Muscle layer of colon (tissue), 2 donors: ENCODE measurements around the gene IFT74.
A peak's percentile ranks its signal among the peaks of the same experiment; 100 is the strongest.

Experiments used
- H3K27ac ChIP-seq: one replicate; pipeline ENCODE4 v1.7.0; 2013; ENCODE audit warnings: low read depth, mild to moderate bottlenecking, low read length, moderate library complexity
- H3K27me3 ChIP-seq, 2 donors: one replicate each; pipeline ENCODE4 v1.7.0; 2013; ENCODE audit warnings: low read length in 2 of 2, mild to moderate bottlenecking in 2 of 2; ENCODE audit not compliant: insufficient read depth in 2 of 2, control insufficient read depth in 1 of 2
- H3K36me3 ChIP-seq: one replicate; pipeline ENCODE4 v1.7.0; 2013; ENCODE audit warnings: mild to moderate bottlenecking, low read length; ENCODE audit not compliant: insufficient read depth
- H3K4me1 ChIP-seq: one replicate; pipeline ENCODE4 v1.7.0; 2013; ENCODE audit warnings: mild to moderate bottlenecking, low read length; ENCODE audit not compliant: insufficient read depth
- H3K4me3 ChIP-seq, 2 donors: one replicate each; pipeline ENCODE4 v1.7.0; 2013; ENCODE audit warnings: low read length in 2 of 2, low read depth in 1 of 2, mild to moderate bottlenecking in 1 of 2, moderate library complexity in 1 of 2
- H3K9ac ChIP-seq: one replicate; pipeline ENCODE4 v1.7.0; 2013; ENCODE audit warnings: low read length
- H3K9me3 ChIP-seq: one replicate; pipeline ENCODE4 v1.7.0; 2013; ENCODE audit warnings: mild to moderate bottlenecking, low read length
- donor health status: abdominal sarcoma.
- donor health status: Adenocarcinoma of cecum.

Gene IFT74

GRCh38 chr9:27042476-27042875 is 86.3 kb downstream of the IFT74 start:
- Histone ChIP-seq H3K9ac (no peak overlapping the region), H3K27me3 (no peaks in the 10 kb centered on the region), H3K36me3 (no peaks in the 10 kb centered on the region), H3K27ac (no peak overlapping the region), H3K9me3 (no peaks in the 10 kb centered on the region), H3K4me1 (no peaks in the 10 kb centered on the region), H3K4me3 (no peak overlapping the region)

- Histone ChIP-seq H3K27me3 (no peaks in the 10 kb centered on the region), H3K4me1 (no peaks in the 10 kb centered on the region), H3K9ac (no peak overlapping the region), H3K4me3 (no peak overlapping the region), H3K36me3 (no peaks in the 10 kb centered on the region), H3K9me3 (no peaks in the 10 kb centered on the region), H3K27ac (no peak overlapping the region)
Observed at GRCh38 chr9:27043176-27043575, 87.0 kb downstream of the IFT74 start.

GRCh38 chr9:27047136-27047535 is 90.9 kb downstream of the IFT74 start:
- no peak overlapping the region for H3K27ac ChIP-seq
- no peaks in the 10 kb centered on the region for H3K36me3 ChIP-seq
- peaks cover 5% of the 10 kb centered on the region for H3K4me1 ChIP-seq
- H3K27me3 ChIP-seq: no peaks in the 10 kb centered on the region
- no peak overlapping the region for H3K9ac ChIP-seq
- no peaks in the 10 kb centered on the region for H3K9me3 ChIP-seq
- H3K4me3 ChIP-seq: no peak overlapping the region

- Histone ChIP-seq H3K9me3 (no peaks in the 10 kb centered on the region), H3K27me3 (no peaks in the 10 kb centered on the region), H3K27ac (no peak overlapping the region), H3K4me1 (peaks cover 5% of the 10 kb centered on the region), H3K4me3 (no peak overlapping the region), H3K9ac (no peak overlapping the region), H3K36me3 (no peaks in the 10 kb centered on the region)
Observed at GRCh38 chr9:27053369-27054022, 97.3 kb downstream of the IFT74 start.

- Histone ChIP-seq H3K9me3 (no peaks in the 10 kb centered on the region), H3K4me1 (peaks cover 4% of the 10 kb centered on the region), H3K36me3 (no peaks in the 10 kb centered on the region), H3K9ac (no peak overlapping the region), H3K27ac (no peak overlapping the region), H3K4me3 (no peak overlapping the region), H3K27me3 (no peaks in the 10 kb centered on the region)
Observed at GRCh38 chr9:27054125-27054524, 97.9 kb downstream of the IFT74 start.

GRCh38 chr9:27054841-27055240 is 98.6 kb downstream of the IFT74 start:
- Histone ChIP-seq H3K9ac (no peak overlapping the region), H3K4me3 (no peak overlapping the region), H3K27me3 (no peaks in the 10 kb centered on the region), H3K27ac (peak overlapping the region; percentile 21), H3K9me3 (no peaks in the 10 kb centered on the region), H3K4me1 (no peaks in the 10 kb centered on the region), H3K36me3 (no peaks in the 10 kb centered on the region)

GRCh38 chr9:27059412-27059811 is 103.2 kb downstream of the IFT74 start:
- no peaks in the 10 kb centered on the region for H3K9me3 ChIP-seq
- no peaks in the 10 kb centered on the region for H3K36me3 ChIP-seq
- no peak overlapping the region for H3K4me3 ChIP-seq
- H3K9ac ChIP-seq: no peak overlapping the region
- no peaks in the 10 kb centered on the region for H3K4me1 ChIP-seq
- H3K27me3 ChIP-seq: no peaks in the 10 kb centered on the region
- H3K27ac ChIP-seq: no peak overlapping the region

- no peaks in the 10 kb centered on the region for H3K36me3 ChIP-seq
Observed at GRCh38 chr9:27059907-27060306, 103.7 kb downstream of the IFT74 start.

GRCh38 chr9:27065288-27065687 is 109.1 kb downstream of the IFT74 start:
- Histone ChIP-seq H3K4me1 (no peaks in the 10 kb centered on the region), H3K27ac (no peak overlapping the region), H3K9ac (no peak overlapping the region), H3K4me3 (no peak overlapping the region), H3K27me3 (no peaks in the 10 kb centered on the region), H3K36me3 (no peaks in the 10 kb centered on the region), H3K9me3 (no peaks in the 10 kb centered on the region)

More at GRCh38 chr9:27059907-27060306, 103.7 kb downstream of the IFT74 start:
- Histone ChIP-seq H3K9ac (no peak overlapping the region), H3K9me3 (no peaks in the 10 kb centered on the region), H3K27me3 (no peaks in the 10 kb centered on the region), H3K27ac (no peak overlapping the region), H3K4me1 (no peaks in the 10 kb centered on the region), H3K4me3 (no peak overlapping the region)

GRCh38 chr9:27073841-27074728 is 117.9 kb downstream of the IFT74 start:
- no peaks in the 10 kb centered on the region for H3K4me1 ChIP-seq
- no peaks in the 10 kb centered on the region for H3K36me3 ChIP-seq
- H3K4me3 ChIP-seq: no peak overlapping the region
- no peaks in the 10 kb centered on the region for H3K27me3 ChIP-seq
- no peaks in the 10 kb centered on the region for H3K9me3 ChIP-seq
- no peak overlapping the region for H3K9ac ChIP-seq
- no peak overlapping the region for H3K27ac ChIP-seq

GRCh38 chr9:27078685-27079084 is 122.5 kb downstream of the IFT74 start:
- H3K9ac ChIP-seq: no peak overlapping the region
- H3K27ac ChIP-seq: no peak overlapping the region
- H3K4me1 ChIP-seq: no peaks in the 10 kb centered on the region
- H3K36me3 ChIP-seq: no peaks in the 10 kb centered on the region
- H3K4me3 ChIP-seq: no peak overlapping the region
- H3K27me3 ChIP-seq: no peaks in the 10 kb centered on the region
- H3K9me3 ChIP-seq: no peaks in the 10 kb centered on the region
